Liver (tissue), 9 donors: ENCODE measurements around the gene TMEM214. TPM values are rescaled to one million over a fixed set of nuclear protein-coding genes. Genes with fewer than 3 reads are reported as not detected.

ENCODE experiments used
- DNase-seq: peaks from one replicate; pipeline ENCODE4 v3.0.0-alpha.2; 2017; ENCODE audit warnings: low spot score
- H3K27ac ChIP-seq, 2 donors: one replicate each; pipeline ENCODE4 v1.7.0; 2013; ENCODE audit warnings: inconsistent platforms in 2 of 2, low read length in 2 of 2, control low read depth in 1 of 2, low read depth in 1 of 2, mild to moderate bottlenecking in 1 of 2
- H3K27me3 ChIP-seq, 4 donors: one replicate each; pipeline versions ENCODE4 v1.6.1 to v1.7.0; 2013; ENCODE audit warnings: low read length in 3 of 4, inconsistent platforms in 1 of 4, mild to moderate bottlenecking in 1 of 4, moderate library complexity in 1 of 4; ENCODE audit not compliant: control insufficient read depth in 4 of 4, insufficient read depth in 4 of 4
- H3K36me3 ChIP-seq, 4 donors: one replicate each; pipeline versions ENCODE4 v1.6.1 to v1.7.0; 2013; ENCODE audit warnings: low read length in 3 of 4, mild to moderate bottlenecking in 3 of 4, low read depth in 1 of 4, moderate library complexity in 1 of 4; ENCODE audit not compliant: control insufficient read depth in 4 of 4, insufficient read depth in 3 of 4
- H3K4me1 ChIP-seq, 4 donors: one replicate each; pipeline versions ENCODE4 v1.6.1 to v1.7.0; 2013; ENCODE audit warnings: low read length in 3 of 4, mild to moderate bottlenecking in 3 of 4, moderate library complexity in 1 of 4; ENCODE audit not compliant: control insufficient read depth in 4 of 4, insufficient read depth in 4 of 4
- H3K4me3 ChIP-seq, 3 donors: one replicate each; pipeline versions ENCODE4 v1.6.1 to v1.7.0; 2013; ENCODE audit warnings: low read length in 3 of 3, control low read depth in 1 of 3, low read depth in 1 of 3, mild to moderate bottlenecking in 1 of 3
- H3K9ac ChIP-seq, 2 donors: one replicate each; pipeline ENCODE4 v1.7.0; 2013; ENCODE audit warnings: low read length in 2 of 2, mild to moderate bottlenecking in 2 of 2, moderate library complexity in 2 of 2, control low read depth in 1 of 2, low read depth in 1 of 2
- H3K9me3 ChIP-seq, 4 donors: one replicate each; pipeline versions ENCODE4 v1.6.1 to v1.7.0; 2013; ENCODE audit warnings: low read length in 3 of 4; ENCODE audit not compliant: control insufficient read depth in 4 of 4
- ATF3 ChIP-seq: IDR thresholded peaks from 2 replicates; pipeline ENCODE4 v1.6.1; 2016; ENCODE audit warnings: antibody characterized with exemption
- CTCF ChIP-seq: fragments of 150-350 bp; IDR thresholded peaks from 2 replicates; pipeline ENCODE4 v1.5.1; 2017; ENCODE audit warnings: improper control_type of control experiment, low read depth, low read length; ENCODE audit not compliant: missing input control
- EGR1 ChIP-seq, 2 donors: IDR thresholded peaks; 2 replicates each; pipeline ENCODE4 v1.6.1; 2016 to 2018; ENCODE audit warnings: antibody characterized with exemption in 2 of 2, low read depth in 2 of 2
- FOXA1 ChIP-seq: IDR thresholded peaks from 2 replicates; pipeline ENCODE4 v1.6.1; 2016; ENCODE audit warnings: antibody characterized with exemption
- FOXA2 ChIP-seq: IDR thresholded peaks from 2 replicates; pipeline ENCODE4 v1.6.1; 2016; ENCODE audit warnings: antibody characterized with exemption
- GABPA ChIP-seq, 2 donors: IDR thresholded peaks in 1 of 2; conservative IDR thresholded peaks in 1 of 2; 2 replicates each; pipeline ENCODE4 v1.6.1; 2016; ENCODE audit warnings: antibody characterized with exemption in 2 of 2, mild to moderate bottlenecking in 1 of 2, moderate library complexity in 1 of 2
- HNF4A ChIP-seq, 2 donors: conservative IDR thresholded peaks; 2 replicates each; pipeline ENCODE4 v1.6.1; 2016; ENCODE audit warnings: antibody characterized with exemption in 2 of 2, mild to moderate bottlenecking in 2 of 2
- HNF4G ChIP-seq: IDR thresholded peaks from 2 replicates; pipeline ENCODE4 v1.6.1; 2016; ENCODE audit warnings: antibody characterized with exemption
- JUND ChIP-seq, 2 donors: IDR thresholded peaks; 2 replicates each; pipeline ENCODE4 v1.6.1; 2016; ENCODE audit warnings: antibody characterized with exemption in 2 of 2
- MAX ChIP-seq: IDR thresholded peaks from 2 replicates; pipeline ENCODE4 v1.6.1; 2016; ENCODE audit warnings: antibody characterized with exemption
- NR2F2 ChIP-seq: IDR thresholded peaks from 2 replicates; pipeline ENCODE4 v1.6.1; 2016; ENCODE audit warnings: antibody characterized with exemption
- RAD21 ChIP-seq, 2 donors: IDR thresholded peaks; 2 replicates each; pipeline ENCODE4 v1.6.1; 2016; ENCODE audit warnings: antibody characterized with exemption in 2 of 2, mild to moderate bottlenecking in 2 of 2
- REST ChIP-seq: IDR thresholded peaks from 2 replicates; pipeline ENCODE4 v1.6.1; 2016; ENCODE audit warnings: antibody characterized with exemption, mild to moderate bottlenecking
- RXRA ChIP-seq, 2 donors: IDR thresholded peaks; 2 replicates each; pipeline ENCODE4 v1.6.1; 2017 to 2018; ENCODE audit warnings: antibody characterized with exemption in 2 of 2, mild to moderate bottlenecking in 1 of 2
- SP1 ChIP-seq: IDR thresholded peaks from 2 replicates; pipeline ENCODE4 v1.6.1; 2018; ENCODE audit warnings: antibody characterized with exemption, mild to moderate bottlenecking
- TAF1 ChIP-seq: conservative IDR thresholded peaks from 2 replicates; pipeline ENCODE4 v1.6.1; 2016; ENCODE audit warnings: antibody characterized with exemption, mild to moderate bottlenecking
- YY1 ChIP-seq: IDR thresholded peaks from 2 replicates; pipeline ENCODE4 v1.6.1; 2016; ENCODE audit warnings: antibody characterized with exemption, mild to moderate bottlenecking
- ZBTB33 ChIP-seq: IDR thresholded peaks from 2 replicates; pipeline ENCODE4 v1.6.1; 2016; ENCODE audit warnings: antibody characterized with exemption
- WGBS: extraction: QIAGEN DNeasy Blood & Tissue Kit; methylation state at CpG from one replicate; pipeline ENCODE4 v1.1.7; 2013; 5-methylcytosine and 5-hydroxymethylcytosine counted together
- polyA plus RNA-seq, 2 donors: library from polyadenylated mRNA; stranded (reverse) in 1 of 2; unstranded in 1 of 2; fragments of 200-250 nt in 1 of 2; fragments of >200 nt in 1 of 2; fragmentation: Nextera tagmentation in 1 of 2; extraction: Ambion mirVana in 1 of 2; gene quantifications; one replicate each; pipeline versions ENCODE4 v1.2.1 to v1.2.3, GENCODE V29; 2013 to 2015
- total RNA-seq, 2 donors: library from RNA; depleted of rRNA; stranded (reverse); fragments of >200 nt; gene quantifications; one replicate each; pipeline ENCODE4 v1.2.3, GENCODE V29; 2014
- donor health status: healthy.
- donor health status: healthy.
- donor health status: healthy.
- donor health status: healthy.
- donor health status: healthy.

The TMEM214 gene
- total and polyA plus RNA-seq, 4 donors: 17.1 to 53.4 (median 38.4) TPM

GRCh38 chr2:27078267-27079194, 45.8 kb downstream of the TMEM214 start, which contains the start of gene EMILIN1:
Gene EMILIN1, plus strand, starts transcription at chr2:27078615. Its CDS starts 451 bp downstream, at chr2:27079066.
- no peaks in the 10 kb centered on the region for H3K27me3 ChIP-seq
- TF ChIP-seq HNF4A (conservative IDR thresholded peaks at IDR 0.05): no peak
- TF ChIP-seq SP1: peak; percentile 43
- no peak for TF ChIP-seq FOXA1
- no peak for TF ChIP-seq FOXA2
- TF ChIP-seq CTCF: no peak
- no peak for TF ChIP-seq JUND (IDR thresholded peaks at IDR 0.05)
- TF ChIP-seq RXRA (IDR thresholded peaks at IDR 0.05): peak; percentile 46 to 63
- no peak for TF ChIP-seq MAX
- no peak for TF ChIP-seq HNF4G
- no peak for TF ChIP-seq GABPA (IDR thresholded peaks at IDR 0.05 in 1 of 2, conservative IDR thresholded peaks at IDR 0.05 in 1 of 2)
- TF ChIP-seq EGR1 (IDR thresholded peaks at IDR 0.05; ENCODE audit: low read depth in 2 of 2): no peak
- peak; percentile 84 for TF ChIP-seq NR2F2
- TF ChIP-seq RAD21 (IDR thresholded peaks at IDR 0.05): peak in 1 of 2 donors; percentile 17
- TF ChIP-seq REST: no peak
- no peak for TF ChIP-seq YY1
- no peak for TF ChIP-seq TAF1
- no peak for TF ChIP-seq ATF3
- no peak for TF ChIP-seq ZBTB33
- peak within 1 kb of the TSS in 1 of 3 donors; percentile 37 for H3K4me3 ChIP-seq
- DNase-seq: no peak
- no peaks in the 10 kb centered on the region for H3K9me3 ChIP-seq
- no peaks in the 10 kb centered on the region for H3K36me3 ChIP-seq
- H3K9ac ChIP-seq: no peak within 1 kb of the TSS
- H3K27ac ChIP-seq: peak within 1 kb of the TSS; percentile 65 to 74
- peaks cover 9 to 38% (median 15%) of the 10 kb centered on the region in 4 donors for H3K4me1 ChIP-seq
- WGBS: 63% methylated on average over 41 of the region's 41 CpGs
